Heart right ventricle (tissue), 16 donors: ENCODE data around the gene SH3PXD2B. TPM values are rescaled to one million over a fixed set of nuclear protein-coding genes. Genes with fewer than 3 reads are reported as not detected.

ENCODE experiments used
- ATAC-seq, 8 donors: fragments of 200-7000 bp; cut with Tn5 transposase; one replicate each; pipeline ENCODE4 v1.9.1; 2020; ENCODE audit warnings: mild to moderate bottlenecking in 8 of 8, moderate library complexity in 8 of 8, moderate number of reproducible peaks in 1 of 8
- DNase-seq, 2 donors: peaks; one replicate each; pipeline ENCODE4 v3.0.0-alpha.2; 2020
- H3K27ac ChIP-seq, 10 donors: fragments of 200-600 bp; sonication (generic) in 2 of 10; one replicate each; pipeline versions ENCODE4 v1.5.0 to v1.8.0; 2020 to 2022; ENCODE audit warnings: mild to moderate bottlenecking in 3 of 10
- H3K27me3 ChIP-seq, 7 donors: fragments of 200-600 bp; one replicate each; pipeline ENCODE4 v1.8.0; 2021 to 2022; ENCODE audit warnings: mild to moderate bottlenecking in 2 of 7
- H3K36me3 ChIP-seq, 9 donors: fragments of 200-600 bp; sonication (generic) in 1 of 9; one replicate each; pipeline versions ENCODE4 v1.5.0 to v1.8.0; 2020 to 2022; ENCODE audit warnings: mild to moderate bottlenecking in 2 of 9
- H3K4me1 ChIP-seq, 9 donors: fragments of 200-600 bp; sonication (generic) in 1 of 9; one replicate each; pipeline versions ENCODE4 v1.5.0 to v1.8.0; 2020 to 2022; ENCODE audit warnings: mild to moderate bottlenecking in 4 of 9
- H3K4me3 ChIP-seq, 10 donors: fragments of 200-600 bp; sonication (generic) in 2 of 10; one replicate each; pipeline versions ENCODE4 v1.5.0 to v1.8.0; 2020 to 2022; ENCODE audit warnings: mild to moderate bottlenecking in 7 of 10, moderate library complexity in 2 of 10
- H3K9me3 ChIP-seq, 11 donors: fragments of 200-600 bp in 10 of 11; sonication (generic) in 2 of 11; one replicate each; pipeline versions ENCODE4 v1.5.0 to v1.8.0; 2013 to 2022; ENCODE audit warnings: mild to moderate bottlenecking in 2 of 11, control low read depth in 1 of 11, moderate library complexity in 1 of 11
- CTCF ChIP-seq, 9 donors: fragments of 200-600 bp; sonication (generic) in 2 of 9; IDR thresholded peaks; one replicate each; pipeline versions ENCODE4 v1.5.0 to v1.8.0; 2021 to 2022; ENCODE audit warnings: antibody characterized with exemption in 9 of 9, mild to moderate bottlenecking in 5 of 9, moderate library complexity in 1 of 9
- whole genome bisulfite sequencing, 2 donors: extraction: QIAGEN DNeasy Blood & Tissue Kit; methylation state at CpG; one replicate each; pipeline ENCODE4 v1.1.7; 2013; ENCODE audit warnings: inconsistent platforms in 1 of 2; 5-methylcytosine and 5-hydroxymethylcytosine counted together
- intact Hi-C, 10 donors: fragments of 100-400 bp; cut with DNase I; formaldehyde crosslinking; loops; one replicate each; pipeline versions ENCODE4 v1.11.1 to v1.14.2; 2022
- polyA plus RNA-seq, 2 donors: library from polyadenylated mRNA; stranded (reverse); fragments of 200-250 nt; gene quantifications; one replicate each; pipeline ENCODE4 v1.2.3, GENCODE V29; 2013
- total RNA-seq, 10 donors: library from RNA; stranded (reverse); fragmentation: NEBNext Ultra II Directional in 3 of 10; extraction: Animal tissue kit (Norgen Biotek cat#: 25700) in 3 of 10; gene quantifications; one replicate each; pipeline versions ENCODE4 v1.2.1 to v1.2.4, GENCODE V29; 2021 to 2023
- donor health status: Arrhythmogenic right ventricular cardiomyopathy.
- donor health status: ischemic (EF 13 %, LVEDD 7.1; RV severe dilation, severe dysfunction).
- donor health status: healthy with polysubstance abuse.
- donor health status: DM: no; HTN: yes; CAD: no.
- donor health status: DM: no; HTN: no; CAD: no.
- donor health status: ischemic (EF 25% LVEDD 6.9; RV normal size, moderate dysfunction).
- donor health status: ischemic (EF 25% LVEDD 5.7; RV mildly dilated, moderate dysfunction).
- donor health status: healthy.
- donor health status: DM: yes; HTN: yes; CAD: no.
- donor health status: Ischemic cardiomyopathy.
- donor health status: ischemic (EF 35%, LVEDD 5.7; RV mildly dilated, moderate dysfunction).
- donor health status: nonischemic (EF 11% LVEDD 7.7; RV severe dilation, severe dysfunction).
- donor health status: DM: yes; HTN: yes; CAD: no.
- donor health status: PGD.
- donor health status: ischemic (EF 29% LVEDD 5.4; RV normal size, mild dysfunction).
- donor health status: nonischemic (EF 23%, LVEDD 6.1; RV moderate dilation, normal function).

Gene SH3PXD2B
- total and polyA plus RNA-seq, 12 donors, result 1.8 to 12.5 (median 5.5) TPM

GRCh38 chr5:172395483-172395882 lies 58.8 kb downstream of the SH3PXD2B start:
- Histone ChIP-seq H3K27ac (no peak overlapping the region), H3K4me3 (no peak overlapping the region), H3K4me1 (peaks cover 0 to 8% (median 0%) of the 10 kb centered on the region in 9 donors), H3K36me3 (peaks cover 0 to 53% (median 8%) of the 10 kb centered on the region in 9 donors), H3K9me3 (peaks cover 0 to 13% (median 10%) of the 10 kb centered on the region in 11 donors), H3K27me3 (no peaks in the 10 kb centered on the region)
- DNase-seq (no peak), ATAC-seq (no peak)
- intact Hi-C loops, result no loop called here
- no peak for TF ChIP-seq CTCF (IDR thresholded peaks at IDR 0.05)
- 80 to 84% methylated on average over 5 of the region's 5 CpGs for WGBS, 2 donors

GRCh38 chr5:172389578-172390112 lies 64.7 kb downstream of the SH3PXD2B start:
- no peak for ATAC-seq

GRCh38 chr5:172388246-172388733 lies 66.0 kb downstream of the SH3PXD2B start:
- no peak for TF ChIP-seq CTCF (IDR thresholded peaks at IDR 0.05)
- WGBS, 2 donors, result 84 to 93% methylated on average over 2 of the region's 2 CpGs
- Histone ChIP-seq H3K27ac (no peak overlapping the region), H3K36me3 (peaks cover 0 to 87% (median 3%) of the 10 kb centered on the region in 9 donors), H3K4me1 (no peaks in the 10 kb centered on the region), H3K4me3 (no peak overlapping the region), H3K9me3 (no peaks in the 10 kb centered on the region), H3K27me3 (no peaks in the 10 kb centered on the region)
- no peak for ATAC-seq
- no peak for DNase-seq
- intact Hi-C loops, result no loop called here

More at GRCh38 chr5:172389578-172390112, 64.7 kb downstream of the SH3PXD2B start:
- Histone ChIP-seq H3K27ac (no peak overlapping the region), H3K4me1 (no peaks in the 10 kb centered on the region), H3K36me3 (peaks cover 0 to 86% (median 8%) of the 10 kb centered on the region in 9 donors), H3K4me3 (no peak overlapping the region), H3K9me3 (no peaks in the 10 kb centered on the region), H3K27me3 (no peaks in the 10 kb centered on the region)
- peak in 1 of 9 donors; percentile 16 for TF ChIP-seq CTCF (IDR thresholded peaks at IDR 0.05)
- 68 to 99% methylated on average over 2 of the region's 2 CpGs for WGBS, 2 donors
- DNase-seq, result no peak
- intact Hi-C loops, result no loop called here

- DNase-seq, result no peak
- ATAC-seq, result no peak
- no peak overlapping the region for H3K4me3 ChIP-seq
- no peak overlapping the region for H3K27ac ChIP-seq
- 88 to 91% methylated on average over 5 of the region's 5 CpGs for WGBS, 2 donors
- peaks cover 0 to 82% (median 0%) of the 10 kb centered on the region in 9 donors for H3K36me3 ChIP-seq
- no peaks in the 10 kb centered on the region for H3K27me3 ChIP-seq
- no peaks in the 10 kb centered on the region for H3K9me3 ChIP-seq
- intact Hi-C loops, result no loop called here
- no peak for TF ChIP-seq CTCF (IDR thresholded peaks at IDR 0.05)
- peaks cover 0 to 8% (median 0%) of the 10 kb centered on the region in 9 donors for H3K4me1 ChIP-seq
These were observed 68.6 kb downstream of the SH3PXD2B start for GRCh38 chr5:172385707-172386106.
